ENCODE results near the gene TMCC3.

DNA sequence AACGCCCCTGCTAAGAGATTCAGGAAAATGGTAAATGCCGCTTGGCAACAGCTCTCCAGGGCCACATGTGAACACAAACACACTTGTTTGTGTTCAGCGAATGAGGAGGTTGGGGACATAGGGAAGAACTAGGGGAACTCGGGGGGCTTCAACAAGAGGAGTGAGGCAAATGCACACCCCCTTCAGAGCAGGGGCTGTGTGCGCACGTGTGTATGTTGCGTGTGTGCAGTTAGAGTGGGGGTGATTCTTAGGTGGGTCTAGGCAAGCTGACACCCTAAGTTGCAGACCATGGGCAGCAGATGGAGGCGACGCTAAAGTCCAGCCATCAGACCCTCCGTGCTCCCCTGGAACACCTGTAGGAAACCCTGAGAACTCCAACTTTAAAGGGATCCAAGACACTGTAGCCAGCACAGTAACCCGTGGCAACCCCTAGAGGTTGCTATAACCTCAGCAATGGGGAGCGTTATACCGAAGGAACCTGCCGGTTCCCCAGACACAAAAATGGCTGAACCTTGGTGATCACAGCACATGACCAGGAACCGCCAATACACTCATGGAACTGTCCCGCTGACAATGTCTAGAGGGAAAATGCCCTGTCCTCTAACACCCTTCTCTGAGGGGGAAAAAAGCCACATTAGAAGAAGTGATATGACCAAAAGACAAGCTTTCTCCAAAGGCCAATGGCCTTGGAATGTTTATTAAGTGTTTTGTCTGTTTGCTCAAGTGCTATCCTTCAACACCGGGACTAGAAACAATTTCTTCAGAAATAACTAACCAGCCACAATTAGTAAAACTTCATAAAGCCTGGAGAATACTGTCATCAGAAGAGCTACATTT is 104.2 kb downstream of the TMCC3 start:
- TF ChIP-seq, protein P1, sequence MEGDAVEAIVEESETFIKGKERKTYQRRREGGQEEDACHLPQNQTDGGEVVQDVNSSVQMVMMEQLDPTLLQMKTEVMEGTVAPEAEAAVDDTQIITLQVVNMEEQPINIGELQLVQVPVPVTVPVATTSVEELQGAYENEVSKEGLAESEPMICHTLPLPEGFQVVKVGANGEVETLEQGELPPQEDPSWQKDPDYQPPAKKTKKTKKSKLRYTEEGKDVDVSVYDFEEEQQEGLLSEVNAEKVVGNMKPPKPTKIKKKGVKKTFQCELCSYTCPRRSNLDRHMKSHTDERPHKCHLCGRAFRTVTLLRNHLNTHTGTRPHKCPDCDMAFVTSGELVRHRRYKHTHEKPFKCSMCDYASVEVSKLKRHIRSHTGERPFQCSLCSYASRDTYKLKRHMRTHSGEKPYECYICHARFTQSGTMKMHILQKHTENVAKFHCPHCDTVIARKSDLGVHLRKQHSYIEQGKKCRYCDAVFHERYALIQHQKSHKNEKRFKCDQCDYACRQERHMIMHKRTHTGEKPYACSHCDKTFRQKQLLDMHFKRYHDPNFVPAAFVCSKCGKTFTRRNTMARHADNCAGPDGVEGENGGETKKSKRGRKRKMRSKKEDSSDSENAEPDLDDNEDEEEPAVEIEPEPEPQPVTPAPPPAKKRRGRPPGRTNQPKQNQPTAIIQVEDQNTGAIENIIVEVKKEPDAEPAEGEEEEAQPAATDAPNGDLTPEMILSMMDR (IDR thresholded peaks at IDR 0.05) = peak; percentile 45; the same call in 1 of the 2 replicates
- TF ChIP-seq RELA (CRISPR knock-in tag; IDR thresholded peaks at IDR 0.05; ENCODE audit: borderline replicate concordance) = no peak
- TF ChIP-seq, protein P2, sequence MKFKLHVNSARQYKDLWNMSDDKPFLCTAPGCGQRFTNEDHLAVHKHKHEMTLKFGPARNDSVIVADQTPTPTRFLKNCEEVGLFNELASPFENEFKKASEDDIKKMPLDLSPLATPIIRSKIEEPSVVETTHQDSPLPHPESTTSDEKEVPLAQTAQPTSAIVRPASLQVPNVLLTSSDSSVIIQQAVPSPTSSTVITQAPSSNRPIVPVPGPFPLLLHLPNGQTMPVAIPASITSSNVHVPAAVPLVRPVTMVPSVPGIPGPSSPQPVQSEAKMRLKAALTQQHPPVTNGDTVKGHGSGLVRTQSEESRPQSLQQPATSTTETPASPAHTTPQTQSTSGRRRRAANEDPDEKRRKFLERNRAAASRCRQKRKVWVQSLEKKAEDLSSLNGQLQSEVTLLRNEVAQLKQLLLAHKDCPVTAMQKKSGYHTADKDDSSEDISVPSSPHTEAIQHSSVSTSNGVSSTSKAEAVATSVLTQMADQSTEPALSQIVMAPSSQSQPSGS (CRISPR knock-in tag; IDR thresholded peaks at IDR 0.05; ENCODE audit: borderline replicate concordance, low read depth) = no peak
- TF ChIP-seq, protein P3, sequence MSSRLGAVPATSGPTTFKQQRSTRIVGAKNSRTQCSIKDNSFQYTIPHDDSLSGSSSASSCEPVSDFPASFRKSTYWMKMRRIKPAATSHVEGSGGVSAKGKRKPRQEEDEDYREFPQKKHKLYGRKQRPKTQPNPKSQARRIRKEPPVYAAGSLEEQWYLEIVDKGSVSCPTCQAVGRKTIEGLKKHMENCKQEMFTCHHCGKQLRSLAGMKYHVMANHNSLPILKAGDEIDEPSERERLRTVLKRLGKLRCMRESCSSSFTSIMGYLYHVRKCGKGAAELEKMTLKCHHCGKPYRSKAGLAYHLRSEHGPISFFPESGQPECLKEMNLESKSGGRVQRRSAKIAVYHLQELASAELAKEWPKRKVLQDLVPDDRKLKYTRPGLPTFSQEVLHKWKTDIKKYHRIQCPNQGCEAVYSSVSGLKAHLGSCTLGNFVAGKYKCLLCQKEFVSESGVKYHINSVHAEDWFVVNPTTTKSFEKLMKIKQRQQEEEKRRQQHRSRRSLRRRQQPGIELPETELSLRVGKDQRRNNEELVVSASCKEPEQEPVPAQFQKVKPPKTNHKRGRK (CRISPR knock-in tag; IDR thresholded peaks at IDR 0.05; ENCODE audit: borderline replicate concordance) = no peak
- TF ChIP-seq, protein P4, sequence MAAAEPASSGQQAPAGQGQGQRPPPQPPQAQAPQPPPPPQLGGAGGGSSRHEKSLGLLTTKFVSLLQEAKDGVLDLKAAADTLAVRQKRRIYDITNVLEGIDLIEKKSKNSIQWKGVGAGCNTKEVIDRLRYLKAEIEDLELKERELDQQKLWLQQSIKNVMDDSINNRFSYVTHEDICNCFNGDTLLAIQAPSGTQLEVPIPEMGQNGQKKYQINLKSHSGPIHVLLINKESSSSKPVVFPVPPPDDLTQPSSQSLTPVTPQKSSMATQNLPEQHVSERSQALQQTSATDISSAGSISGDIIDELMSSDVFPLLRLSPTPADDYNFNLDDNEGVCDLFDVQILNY (CRISPR knock-in tag; IDR thresholded peaks at IDR 0.05) = no peak
